SIG-M5 (cell line): ENCODE results near the gene FRK.
"Not testable (repeated sequence)": the region's sequence is repeated elsewhere in the genome, so short reads cannot be mapped to it uniquely, and the experiment has no call there.

Experiments
- DNase-seq: peaks from one replicate; lab custom pipeline; 2025; lab: John Stamatoyannopoulos, UW

Gene FRK

GRCh38 chr6:116004841-116005815 is 55.6 kb downstream of the FRK start:
- no peak for DNase-seq

GRCh38 chr6:116003668-116004067 is 57.0 kb downstream of the FRK start:
- DNase-seq: no peak

- DNase-seq: no peak
Measured at GRCh38 chr6:116002756-116003155, 57.9 kb downstream of the FRK start.

GRCh38 chr6:115999235-115999634 is 61.5 kb downstream of the FRK start:
- no peak for DNase-seq

- DNase-seq: no peak
Measured at GRCh38 chr6:115997990-115998585, 62.6 kb downstream of the FRK start.

GRCh38 chr6:115986026-115986425 is 74.7 kb downstream of the FRK start:
- DNase-seq: no peak

GRCh38 chr6:115984809-115985208 is 75.9 kb downstream of the FRK start:
- no peak for DNase-seq

GRCh38 chr6:115983998-115984397 is 76.7 kb downstream of the FRK start:
- DNase-seq: no peak

- no peak for DNase-seq
Measured at GRCh38 chr6:115982453-115982852, 78.2 kb downstream of the FRK start.

- DNase-seq: no peak
Measured at GRCh38 chr6:115977220-115977619, 83.5 kb downstream of the FRK start.

GRCh38 chr6:115976321-115976870 is 84.3 kb downstream of the FRK start:
- no peak for DNase-seq

GRCh38 chr6:115972679-115973078 is 88.0 kb downstream of the FRK start:
- no peak for DNase-seq

GRCh38 chr6:115971785-115972184 is 88.9 kb downstream of the FRK start:
- no peak for DNase-seq

GRCh38 chr6:115969930-115970273 is 90.8 kb downstream of the FRK start:
- DNase-seq: no peak

GRCh38 chr6:115969207-115969929 is 91.3 kb downstream of the FRK start:
- DNase-seq: no peak

GRCh38 chr6:115960286-115960685 is 100.4 kb downstream of the FRK start:
- not testable (repeated sequence) for DNase-seq

GRCh38 chr6:115958958-115959357 is 101.7 kb downstream of the FRK start:
- no peak for DNase-seq

- no peak for DNase-seq
Measured at GRCh38 chr6:115954740-115955139, 106.0 kb downstream of the FRK start.

- DNase-seq: no peak
Measured at GRCh38 chr6:115948751-115949150, 111.9 kb downstream of the FRK start.

- DNase-seq: no peak
Measured at GRCh38 chr6:115947966-115948541, 112.6 kb downstream of the FRK start.

GRCh38 chr6:115945812-115946211 is 114.9 kb downstream of the FRK start:
- DNase-seq: no peak

GRCh38 chr6:115945306-115945705 is 115.4 kb downstream of the FRK start:
- DNase-seq: no peak
